H9 (cell line): ENCODE results near the gene OR12D2. TPM values are rescaled to one million over a fixed set of nuclear protein-coding genes. Genes with fewer than 3 reads are reported as not detected.

Source experiments
- DNase-seq: peaks from one replicate; pipeline ENCODE4 v3.0.0-alpha.2; 2017
- H2AFZ ChIP-seq: one replicate; pipeline ENCODE4 v1.6.1; 2013; ENCODE audit warnings: mild to moderate bottlenecking, low read length, control low read depth, moderate library complexity
- H2AK5ac ChIP-seq: 2 replicates; pipeline ENCODE4 v1.6.1; 2013; ENCODE audit warnings: low read length, control low read depth, mixed read lengths; ENCODE audit not compliant: insufficient read length
- H2BK120ac ChIP-seq: one replicate; pipeline ENCODE4 v1.6.1; 2013; ENCODE audit warnings: low read depth, mild to moderate bottlenecking, low read length, control low read depth, inconsistent platforms; ENCODE audit not compliant: poor library complexity, severe bottlenecking
- H2BK12ac ChIP-seq: 2 replicates; pipeline ENCODE4 v1.6.1; 2013; ENCODE audit warnings: low read length, control low read depth, mixed read lengths, low read depth; ENCODE audit not compliant: insufficient read length
- H2BK15ac ChIP-seq: 2 replicates; pipeline ENCODE4 v1.6.1; 2013; ENCODE audit warnings: low read depth, low read length, control low read depth
- H2BK20ac ChIP-seq: one replicate; pipeline ENCODE4 v1.6.1; 2013; ENCODE audit warnings: low read depth, mild to moderate bottlenecking, low read length, control low read depth, inconsistent platforms; ENCODE audit not compliant: poor library complexity, severe bottlenecking
- H2BK5ac ChIP-seq: 2 replicates; pipeline ENCODE4 v1.6.1; 2013; ENCODE audit warnings: low read length, control low read depth, mixed read lengths; ENCODE audit not compliant: insufficient read length
- H3K14ac ChIP-seq: 2 replicates; pipeline ENCODE4 v1.6.1; 2013; ENCODE audit warnings: low read length, control low read depth; ENCODE audit not compliant: insufficient read depth
- H3K18ac ChIP-seq: 2 replicates; pipeline ENCODE4 v1.6.1; 2013; ENCODE audit warnings: low read depth, mild to moderate bottlenecking, mixed read lengths, low read length, control low read depth; ENCODE audit not compliant: insufficient read length
- H3K23ac ChIP-seq: 2 replicates; pipeline ENCODE4 v1.6.1; 2013; ENCODE audit warnings: low read length, control low read depth, mixed read lengths, low read depth; ENCODE audit not compliant: insufficient read length
- H3K23me2 ChIP-seq: 2 replicates; pipeline ENCODE4 v1.6.1; 2013; ENCODE audit warnings: low read depth, mild to moderate bottlenecking, mixed read lengths, low read length, control low read depth; ENCODE audit not compliant: insufficient read length, poor library complexity, severe bottlenecking
- H3K27ac ChIP-seq: 2 replicates; pipeline ENCODE4 v1.5.1; 2013; ENCODE audit warnings: low read length, control low read depth, mixed read lengths, low read depth; ENCODE audit not compliant: insufficient read length
- H3K27me3 ChIP-seq: 2 replicates; pipeline ENCODE4 v1.6.1; 2013; ENCODE audit warnings: low read length, control low read depth, inconsistent platforms; ENCODE audit not compliant: insufficient read depth
- H3K4ac ChIP-seq: 2 replicates; pipeline ENCODE4 v1.6.1; 2013; ENCODE audit warnings: low read depth, mild to moderate bottlenecking, control low read depth, inconsistent platforms, low read length, moderate library complexity
- H3K4me1 ChIP-seq: 2 replicates; pipeline ENCODE4 v1.6.1; 2013; ENCODE audit warnings: low read length, control low read depth, inconsistent platforms; ENCODE audit not compliant: insufficient read depth
- H3K4me2 ChIP-seq: 2 replicates; pipeline ENCODE4 v1.6.1; 2013; ENCODE audit warnings: low read length, control low read depth, mixed read lengths; ENCODE audit not compliant: insufficient read length, insufficient read depth
- H3K56ac ChIP-seq: 2 replicates; pipeline ENCODE4 v1.6.1; 2013; ENCODE audit warnings: low read depth, mild to moderate bottlenecking, mixed read lengths, low read length, control low read depth; ENCODE audit not compliant: insufficient read length
- H3K79me1 ChIP-seq: 2 replicates; pipeline ENCODE4 v1.6.1; 2013; ENCODE audit warnings: low read depth, mild to moderate bottlenecking, moderate library complexity, low read length, control low read depth, inconsistent platforms; ENCODE audit not compliant: insufficient read depth, poor library complexity, severe bottlenecking
- H3K79me2 ChIP-seq: 2 replicates; pipeline ENCODE4 v1.6.1; 2013; ENCODE audit warnings: low read length, control low read depth, inconsistent platforms; ENCODE audit not compliant: insufficient read depth
- H3K9ac ChIP-seq: 2 replicates; pipeline ENCODE4 v1.6.1; 2013; ENCODE audit warnings: low read length, control low read depth, mixed read lengths; ENCODE audit not compliant: insufficient read length; ENCODE audit errors: extremely low read depth
- H3K9me3 ChIP-seq: one replicate; pipeline ENCODE4 v1.6.1; 2013; ENCODE audit warnings: low read depth, low read length, inconsistent platforms; ENCODE audit not compliant: control insufficient read depth
- H3T11ph ChIP-seq: one replicate; pipeline ENCODE4 v1.6.1; 2013; ENCODE audit warnings: mild to moderate bottlenecking, low read length, control low read depth, inconsistent platforms
- H4K20me1 ChIP-seq: one replicate; pipeline ENCODE4 v1.6.1; 2013; ENCODE audit not compliant: control insufficient read depth, insufficient read length, insufficient read depth
- H4K5ac ChIP-seq: 2 replicates; pipeline ENCODE4 v1.6.1; 2013; ENCODE audit warnings: low read depth, mild to moderate bottlenecking, mixed read lengths, low read length, control low read depth; ENCODE audit not compliant: insufficient read length
- H4K8ac ChIP-seq: replicated peaks from 2 replicates; pipeline ENCODE4 v1.6.1; 2013; ENCODE audit warnings: low read length, control low read depth, mixed read lengths, low read depth; ENCODE audit not compliant: insufficient read length
- H4K91ac ChIP-seq: 2 replicates; pipeline ENCODE4 v1.6.1; 2013; ENCODE audit warnings: low read depth, mild to moderate bottlenecking, moderate library complexity, mixed read lengths, low read length, control low read depth; ENCODE audit not compliant: insufficient read length
- H3K27ac Mint-ChIP-seq, 3 experiments: 2 replicates in 2 of 3; 3 replicates in 1 of 3; pipeline ENCODE4 v1.8.0; 2020 to 2021; ENCODE audit warnings: mixed read lengths in 3 of 3, mild to moderate bottlenecking in 1 of 3, moderate library complexity in 1 of 3
- H3K27me3 Mint-ChIP-seq: 2 replicates; pipeline ENCODE4 v1.8.0; 2021; ENCODE audit warnings: low read depth, mild to moderate bottlenecking, moderate library complexity, mixed read lengths
- H3K36me3 Mint-ChIP-seq, 3 experiments: 2 replicates in 2 of 3; 3 replicates in 1 of 3; pipeline ENCODE4 v1.8.0; 2020 to 2021; ENCODE audit warnings: low read depth in 3 of 3, mixed read lengths in 3 of 3; ENCODE audit not compliant: insufficient read depth in 1 of 3
- H3K4me1 Mint-ChIP-seq, 2 experiments: 2 replicates each; pipeline ENCODE4 v1.8.0; 2020; ENCODE audit warnings: mixed read lengths in 2 of 2
- H3K4me3 Mint-ChIP-seq, 2 experiments: 2 replicates in 1 of 2; 3 replicates in 1 of 2; pipeline ENCODE4 v1.8.0; 2020 to 2021; ENCODE audit warnings: mild to moderate bottlenecking in 2 of 2, mixed read lengths in 2 of 2, moderate library complexity in 1 of 2
- H3K9me3 Mint-ChIP-seq, 2 experiments: 2 replicates in 1 of 2; 3 replicates in 1 of 2; pipeline ENCODE4 v1.8.0; 2020; ENCODE audit warnings: mild to moderate bottlenecking in 2 of 2, mixed read lengths in 2 of 2, moderate library complexity in 1 of 2
- CTCF ChIP-seq: fragments of 200-600 bp; sonication (generic); conservative IDR thresholded peaks from 3 replicates; pipeline ENCODE4 v1.8.0; 2021; ENCODE audit warnings: antibody characterized with exemption, mild to moderate bottlenecking
- WGBS: extraction: QIAGEN DNeasy Blood & Tissue Kit; methylation state at CpG from one replicate; pipeline ENCODE4 v1.1.7; 2013; ENCODE audit warnings: missing lambda C conversion rate, low lambda C conversion rate, mixed read lengths; ENCODE audit not compliant: insufficient read length; ENCODE audit errors: extremely low coverage; 5-methylcytosine and 5-hydroxymethylcytosine counted together
- total RNA-seq: library from RNA; stranded (reverse); gene quantifications from 2 replicates; pipeline ENCODE4 v1.2.1, GENCODE V29; 2021

Gene OR12D2
- total RNA-seq, 1 experiment from 2014 or later = not detected

GRCh38 chr6:29355603-29356002, 39.8 kb upstream of the OR12D2 start:
- Histone ChIP-seq H3K4me1 (no peaks in the 10 kb centered on the region), H3K23me2 (no peaks in the 10 kb centered on the region), H2BK20ac (no peak overlapping the region), H3K18ac (no peak overlapping the region), H3K27ac (no peak overlapping the region), H4K5ac (no peak overlapping the region), H3K23ac (no peak overlapping the region), H3K9me3 (no peaks in the 10 kb centered on the region), H3K9ac (no peak overlapping the region), H3K27me3 (no peaks in the 10 kb centered on the region), H2BK15ac (no peak overlapping the region), H3K4me2 (no peak overlapping the region), H3T11ph (no peak overlapping the region), H2AK5ac (no peak overlapping the region), H2BK120ac (no peak overlapping the region), H4K91ac (no peak overlapping the region), H2AFZ (no peak overlapping the region), H2BK5ac (no peak overlapping the region), H3K79me1 (no peaks in the 10 kb centered on the region), H4K8ac (no peak overlapping the region), H4K20me1 (no peaks in the 10 kb centered on the region), H3K14ac (no peak overlapping the region), H3K56ac (no peak overlapping the region), H2BK12ac (no peak overlapping the region), H3K4ac (no peak overlapping the region), H3K79me2 (no peaks in the 10 kb centered on the region)
- no peak for DNase-seq
- Mint-ChIP-seq H3K9me3 (no peaks in the 10 kb centered on the region), H3K27me3 (no peaks in the 10 kb centered on the region), H3K4me1 (peaks cover 4 to 8% of the 10 kb centered on the region in 2 experiments), H3K27ac (peak overlapping the region in 1 of 3 experiments; percentile 3; a peak in 1 of 7 replicates), H3K4me3 (no peak overlapping the region), H3K36me3 (0 out of 7 replicates have a peak, but pooled peaks cover 0 to 3% (median 0%) of the 10 kb centered on the region in 3 experiments)
- no CpG with 5 or more reads among the region's 1 CpG for WGBS
- TF ChIP-seq CTCF = peak; percentile 40; the same call in 1 of the 3 replicates
